Measurements from ENCODE around the gene MEX3C.

MEX3C gene

DNA sequence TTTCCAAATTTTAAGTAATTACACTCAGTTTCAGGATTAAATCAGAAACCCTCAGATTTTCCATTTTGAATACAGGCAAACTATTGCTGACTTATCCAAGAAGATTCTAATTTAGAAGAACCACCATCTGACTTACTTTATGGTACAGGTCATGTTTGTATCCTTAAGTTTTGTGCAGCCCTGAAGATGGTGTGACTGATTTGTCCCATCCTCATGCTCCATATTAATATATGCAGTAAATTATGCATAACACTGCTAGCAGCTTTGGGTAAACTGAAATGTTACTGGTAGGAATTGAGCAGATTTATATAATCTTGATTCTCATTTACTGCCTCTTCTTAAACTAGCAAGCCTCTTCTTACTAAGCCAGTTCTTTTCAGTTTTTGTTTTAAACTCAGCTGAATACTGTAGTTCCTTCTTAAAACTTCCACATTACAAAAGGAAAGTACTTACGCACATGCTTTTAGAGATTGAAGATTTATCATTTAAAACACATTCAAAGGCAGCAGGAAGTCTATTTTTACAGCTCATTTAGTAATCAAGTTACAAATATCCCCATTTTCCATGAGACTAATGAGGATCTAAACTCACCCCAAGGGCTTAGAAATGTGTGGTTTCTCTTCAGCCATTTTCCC is 25.7 kb downstream of the MEX3C start:
- H3K4me3 ChIP-seq (ENCODE audit: low read depth, low read length): no peak overlapping the region
- TF ChIP-seq, protein P1, sequence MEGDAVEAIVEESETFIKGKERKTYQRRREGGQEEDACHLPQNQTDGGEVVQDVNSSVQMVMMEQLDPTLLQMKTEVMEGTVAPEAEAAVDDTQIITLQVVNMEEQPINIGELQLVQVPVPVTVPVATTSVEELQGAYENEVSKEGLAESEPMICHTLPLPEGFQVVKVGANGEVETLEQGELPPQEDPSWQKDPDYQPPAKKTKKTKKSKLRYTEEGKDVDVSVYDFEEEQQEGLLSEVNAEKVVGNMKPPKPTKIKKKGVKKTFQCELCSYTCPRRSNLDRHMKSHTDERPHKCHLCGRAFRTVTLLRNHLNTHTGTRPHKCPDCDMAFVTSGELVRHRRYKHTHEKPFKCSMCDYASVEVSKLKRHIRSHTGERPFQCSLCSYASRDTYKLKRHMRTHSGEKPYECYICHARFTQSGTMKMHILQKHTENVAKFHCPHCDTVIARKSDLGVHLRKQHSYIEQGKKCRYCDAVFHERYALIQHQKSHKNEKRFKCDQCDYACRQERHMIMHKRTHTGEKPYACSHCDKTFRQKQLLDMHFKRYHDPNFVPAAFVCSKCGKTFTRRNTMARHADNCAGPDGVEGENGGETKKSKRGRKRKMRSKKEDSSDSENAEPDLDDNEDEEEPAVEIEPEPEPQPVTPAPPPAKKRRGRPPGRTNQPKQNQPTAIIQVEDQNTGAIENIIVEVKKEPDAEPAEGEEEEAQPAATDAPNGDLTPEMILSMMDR (IDR thresholded peaks at IDR 0.05; ENCODE audit: low read depth, low read length): no peak

DNA sequence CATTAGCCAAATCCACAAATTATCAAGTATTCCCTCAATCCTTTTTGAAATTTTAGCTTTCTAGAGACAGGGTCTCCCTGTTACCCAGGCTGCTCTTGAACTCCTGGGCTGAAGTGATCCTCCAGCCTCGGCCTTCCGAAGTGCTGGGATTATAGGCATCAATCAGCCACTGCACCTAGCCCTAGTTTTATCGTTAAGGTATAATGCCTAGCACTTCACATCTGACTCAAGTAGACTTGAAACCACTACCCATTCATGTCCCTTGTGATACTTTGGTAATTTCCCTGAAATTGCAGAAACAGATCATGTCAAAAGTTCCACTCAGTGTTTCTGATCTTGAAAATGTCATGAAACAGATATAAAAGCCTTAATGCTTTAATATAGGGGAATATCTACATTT is 26.3 kb downstream of the MEX3C start:
- no peak overlapping the region for H3K4me3 ChIP-seq (ENCODE audit: low read depth, low read length)
- TF ChIP-seq, protein P1 (IDR thresholded peaks at IDR 0.05; ENCODE audit: low read depth, low read length): no peak

DNA sequence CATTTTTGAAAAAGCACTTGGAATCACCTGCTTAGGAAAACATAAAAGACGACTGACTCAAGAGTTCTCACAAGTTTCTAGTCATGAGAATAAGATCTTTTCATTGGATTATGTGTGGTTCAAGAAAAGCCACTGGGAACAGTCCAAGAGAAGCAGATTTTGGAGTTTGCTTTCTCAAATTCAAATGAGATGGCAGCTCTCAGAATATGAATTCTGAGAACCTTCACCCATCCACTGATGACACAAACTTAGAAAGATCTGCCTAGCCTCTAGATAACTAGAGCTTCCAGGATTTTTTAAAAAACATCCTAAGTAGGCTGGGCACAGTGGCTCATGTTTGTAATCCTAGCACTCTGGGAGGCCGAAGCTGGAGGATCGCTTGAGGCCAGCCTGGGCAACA is 26.8 kb downstream of the MEX3C start:
- TF ChIP-seq, protein P1 (IDR thresholded peaks at IDR 0.05; ENCODE audit: low read depth, low read length): no peak
- no peak overlapping the region for H3K4me3 ChIP-seq (ENCODE audit: low read depth, low read length)

DNA sequence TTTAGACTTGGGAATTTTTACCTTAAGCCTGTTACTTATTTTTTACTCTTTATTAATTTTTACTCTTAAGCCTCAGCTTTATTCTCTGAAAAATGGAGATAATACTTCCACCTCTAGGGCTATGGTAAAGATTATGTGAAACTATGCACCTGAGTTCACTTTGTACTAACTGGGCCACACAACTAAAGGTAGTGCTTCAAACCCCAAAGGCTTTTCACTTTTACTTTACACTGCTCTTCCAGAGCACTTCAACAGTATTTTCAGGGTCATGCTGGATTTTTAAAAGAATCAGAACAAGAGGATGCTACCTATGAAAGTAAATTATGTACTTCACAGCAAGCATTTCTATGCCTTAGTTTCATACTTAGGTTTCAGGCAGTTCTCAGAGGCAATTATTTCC is 27.8 kb downstream of the MEX3C start:
- TF ChIP-seq, protein P1 (IDR thresholded peaks at IDR 0.05; ENCODE audit: low read depth, low read length): no peak
- no peak overlapping the region for H3K4me3 ChIP-seq (ENCODE audit: low read depth, low read length)

DNA sequence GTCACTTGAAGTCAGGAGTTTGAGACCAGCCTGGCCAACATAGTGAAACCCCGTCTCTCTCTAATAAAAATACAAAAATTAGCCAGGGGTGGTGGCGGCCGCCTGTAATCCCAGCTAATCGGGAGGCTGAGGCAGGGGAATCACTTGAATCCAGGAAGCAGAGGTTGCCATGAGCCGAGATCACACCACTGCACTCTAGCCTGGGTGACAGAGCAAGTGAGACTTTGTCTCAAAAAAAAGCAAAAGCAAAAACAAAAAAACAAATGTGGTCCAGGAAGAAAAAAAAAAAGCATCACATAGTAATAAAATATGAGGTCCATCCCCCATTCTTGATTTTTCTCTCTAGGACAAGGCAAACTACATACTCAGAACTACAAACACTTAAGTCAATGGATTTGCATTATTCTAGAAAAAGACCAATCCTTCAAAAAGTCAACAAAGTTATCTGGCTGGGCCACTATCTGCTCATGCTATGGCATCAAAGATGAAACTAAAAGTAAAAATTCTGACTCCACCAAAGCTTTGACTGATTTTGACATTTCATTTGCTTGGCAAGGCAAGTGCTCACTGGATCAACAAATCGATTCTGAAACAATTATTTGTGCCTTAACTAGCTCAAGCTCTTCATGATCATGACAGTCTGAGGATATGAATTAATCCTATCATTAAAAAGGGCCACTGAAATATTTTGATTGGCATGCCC is 28.4 kb downstream of the MEX3C start:
- TF ChIP-seq, protein P1 (IDR thresholded peaks at IDR 0.05; ENCODE audit: low read depth, low read length): no peak
- H3K4me3 ChIP-seq (ENCODE audit: low read depth, low read length): no peak overlapping the region

DNA sequence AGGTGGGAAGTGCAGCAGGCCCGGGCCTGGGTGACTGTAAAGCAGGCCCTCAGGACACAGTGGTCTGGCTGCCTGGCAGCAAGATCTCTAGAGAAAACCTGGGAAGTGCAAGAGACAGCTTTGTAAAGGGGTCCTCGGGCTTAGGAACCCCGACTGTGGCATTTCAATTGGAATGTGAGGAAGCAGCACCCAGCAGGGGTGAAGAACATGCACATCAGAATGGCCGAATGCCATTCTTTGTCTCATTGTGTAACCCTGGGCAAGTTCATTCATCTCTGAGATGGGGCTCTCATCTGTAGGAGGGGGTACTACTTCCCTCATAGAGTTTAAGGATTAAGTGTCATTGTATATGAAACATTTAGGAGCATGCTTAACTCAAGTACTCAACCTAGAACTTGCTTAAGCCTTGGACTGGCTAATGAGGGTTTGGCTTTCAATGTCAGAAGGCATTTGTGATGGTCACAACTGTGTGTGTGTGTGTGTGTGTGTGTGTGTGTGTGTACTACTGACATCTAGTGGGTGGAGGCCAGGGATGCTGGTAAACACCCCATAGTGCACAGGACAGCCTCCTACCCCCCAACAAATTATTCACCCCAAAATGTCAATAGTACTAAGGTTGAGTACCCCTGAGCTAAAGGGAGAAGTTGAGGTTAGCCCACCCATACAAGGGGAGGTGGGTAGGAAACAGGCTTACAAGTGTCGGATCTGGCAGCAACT is 29.3 kb downstream of the MEX3C start:
- TF ChIP-seq, protein P1 (IDR thresholded peaks at IDR 0.05; ENCODE audit: low read depth, low read length): no peak
- no peak overlapping the region for H3K4me3 ChIP-seq (ENCODE audit: low read depth, low read length)

DNA sequence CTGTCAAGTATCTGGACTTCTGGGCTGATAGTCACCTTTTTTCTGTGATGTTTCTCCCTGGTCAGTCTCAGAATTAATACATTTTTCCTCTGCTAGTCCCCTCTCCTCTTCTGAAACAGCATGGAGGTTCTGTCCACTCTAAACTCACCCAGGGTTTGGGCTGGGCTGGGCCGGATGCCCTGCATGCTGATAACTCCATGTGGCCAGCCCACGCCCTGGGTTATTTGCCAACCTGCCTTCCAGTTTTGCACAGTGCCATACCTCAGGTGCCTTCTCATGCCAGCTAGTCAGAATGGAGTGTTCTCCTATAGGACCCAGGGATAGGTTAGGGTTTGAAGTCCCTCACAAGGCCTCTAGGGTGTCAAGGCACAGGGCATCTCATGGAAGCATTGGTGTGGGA is 32.2 kb downstream of the MEX3C start:
- TF ChIP-seq, protein P1 (IDR thresholded peaks at IDR 0.05; ENCODE audit: low read depth, low read length): no peak
- no peak overlapping the region for H3K4me3 ChIP-seq (ENCODE audit: low read depth, low read length)
